HepG2 (cell line): ENCODE data around the gene TAC1.

Experiments
- ELK4 ChIP-seq: sonication (generic); formaldehyde crosslinking; IDR thresholded peaks from 2 replicates; pipeline ENCODE4 v1.9.0; 2021; ENCODE audit warnings: missing genetic modification reagents, borderline replicate concordance
- JUNB ChIP-seq: sonication (generic); formaldehyde crosslinking; IDR thresholded peaks from 2 replicates; pipeline ENCODE4 v1.8.0; 2022; ENCODE audit warnings: missing genetic modification reagents, mild to moderate bottlenecking, borderline replicate concordance
- MATR3 ChIP-seq: sonication (generic); formaldehyde crosslinking; IDR thresholded peaks from 2 replicates; pipeline ENCODE4 v1.4.0; 2020; ENCODE audit warnings: missing genetic modification reagents
- NFE2L1 ChIP-seq: sonication (generic); formaldehyde crosslinking; IDR thresholded peaks from 2 replicates; pipeline ENCODE4 v1.4.0; 2020; ENCODE audit warnings: missing genetic modification reagents, mild to moderate bottlenecking, borderline replicate concordance
- TCF12 ChIP-seq, 2 experiments: fragments of 450-650 bp in 1 of 2; sonication (generic) in 1 of 2; formaldehyde crosslinking in 1 of 2; IDR thresholded peaks; 2 replicates each; pipeline versions ENCODE4 v1.6.1 to v1.8.0; 2017 to 2022; ENCODE audit warnings: antibody characterized with exemption in 1 of 2, mild to moderate bottlenecking in 1 of 2, missing genetic modification reagents in 1 of 2, moderate library complexity in 1 of 2
- TEAD2 ChIP-seq: sonication (generic); formaldehyde crosslinking; IDR thresholded peaks from 2 replicates; pipeline ENCODE4 v1.9.0; 2021; ENCODE audit warnings: missing genetic modification reagents
- ZBTB8A ChIP-seq: sonication (generic); formaldehyde crosslinking; IDR thresholded peaks from 2 replicates; pipeline ENCODE4 v1.4.0; 2020; ENCODE audit warnings: mild to moderate bottlenecking, low read depth, missing genetic modification reagents, borderline replicate concordance
- TF ChIP-seq, protein P1 (sequence below): sonication (generic); formaldehyde crosslinking; IDR thresholded peaks from 2 replicates; pipeline ENCODE4 v1.5.0; 2020; ENCODE audit warnings: mild to moderate bottlenecking, missing genetic modification reagents, moderate library complexity
- TF ChIP-seq, protein P2 (sequence below): sonication (generic); formaldehyde crosslinking; IDR thresholded peaks from 2 replicates; pipeline ENCODE4 v1.4.0; 2020; ENCODE audit warnings: low read depth, mild to moderate bottlenecking, missing genetic modification reagents

GRCh38 chr7:97757824-97758223 lies 25.9 kb downstream of the TAC1 start:
- TF ChIP-seq TEAD2 (CRISPR knock-in tag) (no peak), TCF12 (IDR thresholded peaks at IDR 0.05) (no peak), TCF12 (CRISPR knock-in tag; IDR thresholded peaks at IDR 0.05) (no peak), NFE2L1 (CRISPR knock-in tag) (no peak), MATR3 (CRISPR knock-in tag) (no peak), JUNB (CRISPR knock-in tag) (no peak), ZBTB8A (CRISPR knock-in tag) (no peak), ELK4 (CRISPR knock-in tag) (no peak)
- TF ChIP-seq, protein P1, sequence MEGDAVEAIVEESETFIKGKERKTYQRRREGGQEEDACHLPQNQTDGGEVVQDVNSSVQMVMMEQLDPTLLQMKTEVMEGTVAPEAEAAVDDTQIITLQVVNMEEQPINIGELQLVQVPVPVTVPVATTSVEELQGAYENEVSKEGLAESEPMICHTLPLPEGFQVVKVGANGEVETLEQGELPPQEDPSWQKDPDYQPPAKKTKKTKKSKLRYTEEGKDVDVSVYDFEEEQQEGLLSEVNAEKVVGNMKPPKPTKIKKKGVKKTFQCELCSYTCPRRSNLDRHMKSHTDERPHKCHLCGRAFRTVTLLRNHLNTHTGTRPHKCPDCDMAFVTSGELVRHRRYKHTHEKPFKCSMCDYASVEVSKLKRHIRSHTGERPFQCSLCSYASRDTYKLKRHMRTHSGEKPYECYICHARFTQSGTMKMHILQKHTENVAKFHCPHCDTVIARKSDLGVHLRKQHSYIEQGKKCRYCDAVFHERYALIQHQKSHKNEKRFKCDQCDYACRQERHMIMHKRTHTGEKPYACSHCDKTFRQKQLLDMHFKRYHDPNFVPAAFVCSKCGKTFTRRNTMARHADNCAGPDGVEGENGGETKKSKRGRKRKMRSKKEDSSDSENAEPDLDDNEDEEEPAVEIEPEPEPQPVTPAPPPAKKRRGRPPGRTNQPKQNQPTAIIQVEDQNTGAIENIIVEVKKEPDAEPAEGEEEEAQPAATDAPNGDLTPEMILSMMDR (CRISPR knock-in tag) = no peak
- TF ChIP-seq, protein P2, sequence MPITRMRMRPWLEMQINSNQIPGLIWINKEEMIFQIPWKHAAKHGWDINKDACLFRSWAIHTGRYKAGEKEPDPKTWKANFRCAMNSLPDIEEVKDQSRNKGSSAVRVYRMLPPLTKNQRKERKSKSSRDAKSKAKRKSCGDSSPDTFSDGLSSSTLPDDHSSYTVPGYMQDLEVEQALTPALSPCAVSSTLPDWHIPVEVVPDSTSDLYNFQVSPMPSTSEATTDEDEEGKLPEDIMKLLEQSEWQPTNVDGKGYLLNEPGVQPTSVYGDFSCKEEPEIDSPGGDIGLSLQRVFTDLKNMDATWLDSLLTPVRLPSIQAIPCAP (CRISPR knock-in tag) = no peak
